HepG2 (cell line): ENCODE measurements around the gene FAM187B. TPM values are rescaled to one million over a fixed set of nuclear protein-coding genes. Genes with fewer than 3 reads are reported as not detected.

Experiments
- AKNA ChIP-seq: sonication (generic); formaldehyde crosslinking; IDR thresholded peaks from 2 replicates; pipeline ENCODE4 v1.4.0; 2020; ENCODE audit warnings: missing genetic modification reagents, borderline replicate concordance
- ATF5 ChIP-seq: sonication (generic); formaldehyde crosslinking; IDR thresholded peaks from 2 replicates; pipeline ENCODE4 v1.4.0; 2020; ENCODE audit warnings: mild to moderate bottlenecking, low read depth, missing genetic modification reagents
- FOXK1 ChIP-seq: sonication (generic); formaldehyde crosslinking; IDR thresholded peaks from 2 replicates; pipeline ENCODE4 v1.4.0; 2020; ENCODE audit warnings: low read depth, missing genetic modification reagents, borderline replicate concordance
- FOXO1 ChIP-seq: sonication (generic); formaldehyde crosslinking; IDR thresholded peaks from 2 replicates; pipeline ENCODE4 v1.4.0; 2020; ENCODE audit warnings: missing genetic modification reagents
- IRF1 ChIP-seq: sonication (generic); formaldehyde crosslinking; IDR thresholded peaks from 2 replicates; pipeline ENCODE4 v1.4.0; 2020; ENCODE audit warnings: low read depth, mild to moderate bottlenecking, missing genetic modification reagents
- PAF1 ChIP-seq: IDR thresholded peaks from 2 replicates; pipeline ENCODE4 v1.6.1; 2016; ENCODE audit warnings: missing genetic modification reagents, missing compliant biosample characterization
- PHF5A ChIP-seq: IDR thresholded peaks from one replicate; pipeline ENCODE4 v1.6.1; 2018; ENCODE audit warnings: low read depth, missing genetic modification reagents; ENCODE audit not compliant: unreplicated experiment
- RFX5 ChIP-seq: IDR thresholded peaks from 2 replicates; pipeline ENCODE4 v1.6.1; 2011; ENCODE audit warnings: low read depth, low read length, improper control_type of control experiment
- SNAPC5 ChIP-seq: sonication (generic); formaldehyde crosslinking; IDR thresholded peaks from 2 replicates; pipeline ENCODE4 v1.8.1; 2023; ENCODE audit warnings: mild to moderate bottlenecking, missing genetic modification reagents, borderline replicate concordance
- SP2 ChIP-seq: sonication (generic); formaldehyde crosslinking; IDR thresholded peaks from 2 replicates; pipeline ENCODE4 v1.5.1; 2020; ENCODE audit warnings: mild to moderate bottlenecking, missing genetic modification reagents
- ZBTB21 ChIP-seq: sonication (generic); formaldehyde crosslinking; IDR thresholded peaks from 2 replicates; pipeline ENCODE4 v1.4.0; 2020; ENCODE audit warnings: missing genetic modification reagents
- ZFY ChIP-seq: sonication (generic); formaldehyde crosslinking; IDR thresholded peaks from 2 replicates; pipeline ENCODE4 v1.4.0; 2020; ENCODE audit warnings: missing genetic modification reagents
- ZMYM4 ChIP-seq: sonication (generic); formaldehyde crosslinking; IDR thresholded peaks from 2 replicates; pipeline ENCODE4 v1.8.1; 2023; ENCODE audit warnings: mild to moderate bottlenecking, missing genetic modification reagents
- ZNF205 ChIP-seq: IDR thresholded peaks from 2 replicates; pipeline ENCODE4 v1.6.1; 2018; ENCODE audit warnings: missing biosample characterization, missing genetic modification reagents
- ZNF253 ChIP-seq: sonication (generic); formaldehyde crosslinking; IDR thresholded peaks from 2 replicates; pipeline ENCODE4 v1.8.0; 2022; ENCODE audit warnings: mild to moderate bottlenecking, missing genetic modification reagents, borderline replicate concordance
- ZNF296 ChIP-seq: sonication (generic); formaldehyde crosslinking; conservative IDR thresholded peaks from 2 replicates; pipeline ENCODE4 v1.5.0; 2020; ENCODE audit warnings: mild to moderate bottlenecking, missing genetic modification reagents
- ZNF350 ChIP-seq: sonication (generic); formaldehyde crosslinking; IDR thresholded peaks from 2 replicates; pipeline ENCODE4 v1.4.0; 2020; ENCODE audit warnings: mild to moderate bottlenecking, low read depth, missing genetic modification reagents, borderline replicate concordance
- ZNF510 ChIP-seq: sonication (generic); formaldehyde crosslinking; IDR thresholded peaks from 2 replicates; pipeline ENCODE4 v1.4.0; 2020; ENCODE audit warnings: low read depth, mild to moderate bottlenecking, missing genetic modification reagents
- polyA plus RNA-seq, 8 experiments: library from polyadenylated mRNA; depleted of rRNA in 3 of 8; stranded (reverse) in 7 of 8; unstranded in 1 of 8; fragments of >200 nt; fragmentation: Illumina TruSeq in 4 of 8; extraction: Trizol in 4 of 8; gene quantifications; 2 replicates each; pipeline versions ENCODE4 v1.2.1 to v1.2.3, GENCODE V29; 2011 to 2016; ENCODE audit warnings: low read depth in 4 of 8, missing spikeins in 1 of 8, mixed read lengths in 1 of 8; ENCODE audit not compliant: insufficient read depth in 1 of 8
- total RNA-seq, 5 experiments: library from RNA; depleted of rRNA; stranded (reverse); fragments of >200 nt; fragmentation: Illumina TruSeq; extraction: Trizol; gene quantifications; 2 replicates each; pipeline ENCODE4 v1.2.3, GENCODE V29; 2016; ENCODE audit warnings: low read depth in 1 of 5
- TF ChIP-seq, protein P1 (sequence below): sonication (generic); formaldehyde crosslinking; IDR thresholded peaks from 2 replicates; pipeline ENCODE4 v1.4.0; 2020; ENCODE audit warnings: mild to moderate bottlenecking, missing genetic modification reagents

The FAM187B gene
- total and polyA plus RNA-seq, 2 of the 13 experiments (the other 11 are each of a cell fraction or from before 2014, with no cell fraction given) = not detected

- TF ChIP-seq ZNF510 (no peak), ATF5 (no peak), RFX5 (no peak), ZNF296 (CRISPR knock-in tag) (peak; percentile 32; the same call in 1 of the 2 replicates), ZMYM4 (CRISPR knock-in tag) (no peak), PHF5A (CRISPR knock-in tag) (peak; percentile 47), SP2 (no peak), PAF1 (CRISPR knock-in tag) (no peak), AKNA (no peak), SNAPC5 (CRISPR knock-in tag) (no peak), ZBTB21 (CRISPR knock-in tag) (no peak), ZFY (CRISPR knock-in tag) (peak; percentile 44; the same call in 1 of the 2 replicates), IRF1 (CRISPR knock-in tag) (no peak), ZNF350 (CRISPR knock-in tag) (peak; percentile 46; the same call in 1 of the 2 replicates), FOXO1 (CRISPR knock-in tag) (no peak), ZNF205 (CRISPR knock-in tag) (0 out of 2 replicates have a peak, but pooled peaks have one; percentile 3), ZNF253 (no peak), FOXK1 (no peak)
- TF ChIP-seq, protein P1, sequence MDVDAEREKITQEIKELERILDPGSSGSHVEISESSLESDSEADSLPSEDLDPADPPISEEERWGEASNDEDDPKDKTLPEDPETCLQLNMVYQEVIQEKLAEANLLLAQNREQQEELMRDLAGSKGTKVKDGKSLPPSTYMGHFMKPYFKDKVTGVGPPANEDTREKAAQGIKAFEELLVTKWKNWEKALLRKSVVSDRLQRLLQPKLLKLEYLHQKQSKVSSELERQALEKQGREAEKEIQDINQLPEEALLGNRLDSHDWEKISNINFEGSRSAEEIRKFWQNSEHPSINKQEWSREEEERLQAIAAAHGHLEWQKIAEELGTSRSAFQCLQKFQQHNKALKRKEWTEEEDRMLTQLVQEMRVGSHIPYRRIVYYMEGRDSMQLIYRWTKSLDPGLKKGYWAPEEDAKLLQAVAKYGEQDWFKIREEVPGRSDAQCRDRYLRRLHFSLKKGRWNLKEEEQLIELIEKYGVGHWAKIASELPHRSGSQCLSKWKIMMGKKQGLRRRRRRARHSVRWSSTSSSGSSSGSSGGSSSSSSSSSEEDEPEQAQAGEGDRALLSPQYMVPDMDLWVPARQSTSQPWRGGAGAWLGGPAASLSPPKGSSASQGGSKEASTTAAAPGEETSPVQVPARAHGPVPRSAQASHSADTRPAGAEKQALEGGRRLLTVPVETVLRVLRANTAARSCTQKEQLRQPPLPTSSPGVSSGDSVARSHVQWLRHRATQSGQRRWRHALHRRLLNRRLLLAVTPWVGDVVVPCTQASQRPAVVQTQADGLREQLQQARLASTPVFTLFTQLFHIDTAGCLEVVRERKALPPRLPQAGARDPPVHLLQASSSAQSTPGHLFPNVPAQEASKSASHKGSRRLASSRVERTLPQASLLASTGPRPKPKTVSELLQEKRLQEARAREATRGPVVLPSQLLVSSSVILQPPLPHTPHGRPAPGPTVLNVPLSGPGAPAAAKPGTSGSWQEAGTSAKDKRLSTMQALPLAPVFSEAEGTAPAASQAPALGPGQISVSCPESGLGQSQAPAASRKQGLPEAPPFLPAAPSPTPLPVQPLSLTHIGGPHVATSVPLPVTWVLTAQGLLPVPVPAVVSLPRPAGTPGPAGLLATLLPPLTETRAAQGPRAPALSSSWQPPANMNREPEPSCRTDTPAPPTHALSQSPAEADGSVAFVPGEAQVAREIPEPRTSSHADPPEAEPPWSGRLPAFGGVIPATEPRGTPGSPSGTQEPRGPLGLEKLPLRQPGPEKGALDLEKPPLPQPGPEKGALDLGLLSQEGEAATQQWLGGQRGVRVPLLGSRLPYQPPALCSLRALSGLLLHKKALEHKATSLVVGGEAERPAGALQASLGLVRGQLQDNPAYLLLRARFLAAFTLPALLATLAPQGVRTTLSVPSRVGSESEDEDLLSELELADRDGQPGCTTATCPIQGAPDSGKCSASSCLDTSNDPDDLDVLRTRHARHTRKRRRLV (CRISPR knock-in tag) = no peak
These were observed 38.8 kb upstream of the FAM187B start (continued) for GRCh38 chr19:35267353-35267817.
